HFFc6 (cell line): ENCODE data around the gene ZNF714. TPM values are rescaled to one million over a fixed set of nuclear protein-coding genes. Genes with fewer than 3 reads are reported as not detected.

ENCODE experiments used
- DNase-seq: peaks from one replicate; pipeline ENCODE4 v3.0.0-alpha.2; 2018
- H3K27ac Mint-ChIP-seq: 2 replicates; pipeline ENCODE4 v1.8.0; 2020; ENCODE audit warnings: mild to moderate bottlenecking, mixed read lengths
- H3K27me3 Mint-ChIP-seq: 2 replicates; pipeline ENCODE4 v1.8.0; 2021; ENCODE audit warnings: mild to moderate bottlenecking, moderate library complexity, mixed read lengths; ENCODE audit not compliant: insufficient read depth
- H3K36me3 Mint-ChIP-seq: 2 replicates; pipeline ENCODE4 v1.8.0; 2021; ENCODE audit warnings: low read depth, mixed read lengths
- H3K4me1 Mint-ChIP-seq: 2 replicates; pipeline ENCODE4 v1.8.0; 2020; ENCODE audit warnings: low read depth, mixed read lengths
- H3K4me3 Mint-ChIP-seq: 2 replicates; pipeline ENCODE4 v1.8.0; 2020; ENCODE audit warnings: mild to moderate bottlenecking, moderate library complexity, mixed read lengths
- H3K9me3 Mint-ChIP-seq: 2 replicates; pipeline ENCODE4 v1.8.0; 2020; ENCODE audit warnings: mild to moderate bottlenecking, mixed read lengths
- total RNA-seq, 6 experiments: library from RNA; stranded (reverse); fragmentation: NEBNext Ultra II Directional; extraction: Animal tissue kit (Norgen Biotek cat#: 25700); gene quantifications; 2 replicates in 1 of 6; 3 replicates in 5 of 6; pipeline ENCODE4 v1.2.3, GENCODE V29; 2021
- TF ChIP-seq, protein P1 (sequence below): fragments of 200-600 bp; sonication (generic); IDR thresholded peaks from 2 replicates; pipeline ENCODE4 v1.5.0; 2021; ENCODE audit warnings: antibody characterized with exemption, mild to moderate bottlenecking

Gene ZNF714
- total RNA-seq, 6 experiments from 2014 or later: 5.4 to 10.8 (median 8.6) TPM

DNA sequence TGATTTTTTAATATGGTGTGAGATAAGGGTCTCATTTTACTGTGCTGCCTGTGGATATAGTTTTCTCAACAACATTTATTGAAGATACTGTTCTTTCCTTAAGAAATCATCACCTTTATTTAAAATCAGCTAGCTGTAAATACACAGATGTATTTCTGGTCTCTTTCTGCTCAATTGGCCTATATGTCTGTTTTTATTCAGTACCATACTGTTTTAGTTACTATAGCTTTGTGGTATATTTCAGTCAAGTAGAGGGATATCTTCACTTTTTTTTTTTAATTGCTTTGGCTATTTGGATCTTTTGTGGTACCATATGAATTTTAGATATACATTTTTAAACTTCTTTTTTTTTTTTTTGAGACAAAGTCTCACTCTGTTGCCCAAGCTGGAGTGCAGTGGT, 16.7 kb upstream of the ZNF714 start:
- no peaks in the 10 kb centered on the region for H3K4me1 Mint-ChIP-seq
- TF ChIP-seq, protein P1, sequence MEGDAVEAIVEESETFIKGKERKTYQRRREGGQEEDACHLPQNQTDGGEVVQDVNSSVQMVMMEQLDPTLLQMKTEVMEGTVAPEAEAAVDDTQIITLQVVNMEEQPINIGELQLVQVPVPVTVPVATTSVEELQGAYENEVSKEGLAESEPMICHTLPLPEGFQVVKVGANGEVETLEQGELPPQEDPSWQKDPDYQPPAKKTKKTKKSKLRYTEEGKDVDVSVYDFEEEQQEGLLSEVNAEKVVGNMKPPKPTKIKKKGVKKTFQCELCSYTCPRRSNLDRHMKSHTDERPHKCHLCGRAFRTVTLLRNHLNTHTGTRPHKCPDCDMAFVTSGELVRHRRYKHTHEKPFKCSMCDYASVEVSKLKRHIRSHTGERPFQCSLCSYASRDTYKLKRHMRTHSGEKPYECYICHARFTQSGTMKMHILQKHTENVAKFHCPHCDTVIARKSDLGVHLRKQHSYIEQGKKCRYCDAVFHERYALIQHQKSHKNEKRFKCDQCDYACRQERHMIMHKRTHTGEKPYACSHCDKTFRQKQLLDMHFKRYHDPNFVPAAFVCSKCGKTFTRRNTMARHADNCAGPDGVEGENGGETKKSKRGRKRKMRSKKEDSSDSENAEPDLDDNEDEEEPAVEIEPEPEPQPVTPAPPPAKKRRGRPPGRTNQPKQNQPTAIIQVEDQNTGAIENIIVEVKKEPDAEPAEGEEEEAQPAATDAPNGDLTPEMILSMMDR: no peak
- H3K36me3 Mint-ChIP-seq: peaks cover 39% of the 10 kb centered on the region
- no peak for DNase-seq
- H3K27me3 Mint-ChIP-seq: no peaks in the 10 kb centered on the region
- no peak overlapping the region for H3K27ac Mint-ChIP-seq
- peaks cover 6% of the 10 kb centered on the region for H3K9me3 Mint-ChIP-seq
- H3K4me3 Mint-ChIP-seq: no peak overlapping the region

DNA sequence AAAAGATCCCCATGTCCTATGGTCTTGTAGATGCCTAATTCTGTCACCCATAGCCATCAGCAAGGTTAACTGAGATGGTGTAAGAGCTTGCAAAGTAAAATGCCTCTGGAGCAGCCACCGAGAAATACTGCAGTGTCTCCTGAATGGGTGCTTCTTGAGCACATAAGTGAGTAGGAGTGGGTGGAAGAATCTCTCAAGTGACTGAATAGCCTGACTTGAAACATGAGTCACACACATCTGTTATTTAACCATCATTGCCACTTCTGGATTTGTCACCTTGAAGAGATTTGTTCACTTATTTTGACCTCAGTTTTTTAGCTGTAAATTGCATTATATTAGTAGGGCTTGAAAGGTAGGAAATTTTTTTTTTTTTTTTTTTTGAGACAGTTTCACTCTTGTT, 2.3 kb downstream of the ZNF714 start:
- peak overlapping the region; percentile 55 for H3K27ac Mint-ChIP-seq
- peaks cover 34% of the 10 kb centered on the region for H3K36me3 Mint-ChIP-seq
- TF ChIP-seq, protein P1: no peak
- peak overlapping the region; percentile 100; the same call in 1 of the 2 replicates for H3K4me3 Mint-ChIP-seq
- no peaks in the 10 kb centered on the region for H3K9me3 Mint-ChIP-seq
- H3K4me1 Mint-ChIP-seq: peaks cover 33% of the 10 kb centered on the region
- H3K27me3 Mint-ChIP-seq: no peaks in the 10 kb centered on the region
- DNase-seq: peak; percentile 10

GRCh38 chr19:21087871-21088270, 5.9 kb downstream of the ZNF714 start:
- Mint-ChIP-seq H3K4me3 (no peak overlapping the region), H3K27ac (no peak overlapping the region), H3K9me3 (no peaks in the 10 kb centered on the region), H3K36me3 (peaks cover 41% of the 10 kb centered on the region), H3K27me3 (no peaks in the 10 kb centered on the region), H3K4me1 (peaks cover 46% of the 10 kb centered on the region)
- no peak for DNase-seq
- TF ChIP-seq, protein P1: no peak

DNA sequence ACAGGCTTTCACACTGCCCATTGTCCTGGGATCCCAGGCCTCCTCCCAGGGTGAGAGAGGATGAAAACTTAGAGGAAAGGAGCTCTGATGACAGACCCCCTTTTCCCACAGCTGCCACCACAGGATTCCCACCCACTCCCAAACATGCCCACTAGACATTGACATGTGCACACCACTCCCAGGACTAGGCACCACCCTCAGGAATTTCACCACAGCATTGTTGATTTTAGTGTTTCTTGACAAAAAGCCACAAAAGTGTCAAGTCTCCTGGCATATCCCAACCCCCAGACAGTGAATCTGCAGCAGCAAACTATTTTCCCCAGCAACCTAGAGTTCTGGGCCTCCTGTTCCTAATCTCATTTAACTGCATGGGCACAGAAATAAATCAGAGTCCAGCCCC, 10.1 kb downstream of the ZNF714 start:
- TF ChIP-seq, protein P1: no peak
- Mint-ChIP-seq H3K4me3 (no peak overlapping the region), H3K36me3 (peaks cover 35% of the 10 kb centered on the region), H3K4me1 (peaks cover 17% of the 10 kb centered on the region), H3K9me3 (no peaks in the 10 kb centered on the region), H3K27ac (peak overlapping the region; percentile 60), H3K27me3 (no peaks in the 10 kb centered on the region)
- peak; percentile 14 for DNase-seq

GRCh38 chr19:21094347-21095025, 12.5 kb downstream of the ZNF714 start:
- TF ChIP-seq, protein P1: no peak
- Mint-ChIP-seq H3K27me3 (no peaks in the 10 kb centered on the region), H3K9me3 (no peaks in the 10 kb centered on the region), H3K27ac (no peak overlapping the region), H3K4me3 (no peak overlapping the region), H3K36me3 (peaks cover 49% of the 10 kb centered on the region), H3K4me1 (peaks cover 17% of the 10 kb centered on the region)
- no peak for DNase-seq
